Motor neuron (in vitro differentiated cells): ENCODE results near the gene PLEKHO2. TPM values are rescaled to one million over a fixed set of nuclear protein-coding genes. Genes with fewer than 3 reads are reported as not detected.

Experiments
- ATAC-seq, 8 experiments: fragments of 200-7000 bp; cut with Tn5 transposase; replicated peaks in 6 of 8; 2 replicates each; pipeline ENCODE4 v1.8.0; 2021; ENCODE audit warnings: mild to moderate bottlenecking in 8 of 8, moderate library complexity in 8 of 8
- H3K27ac ChIP-seq, 2 donors: fragments of 250-450 bp; sonication (Bioruptor Pico); 2 replicates each; pipeline ENCODE4 v1.9.0; 2021; ENCODE audit warnings: antibody characterized with exemption in 2 of 2, mild to moderate bottlenecking in 2 of 2, moderate library complexity in 1 of 2
- H3K4me1 ChIP-seq, 2 donors: fragments of 250-450 bp; sonication (Bioruptor Pico); replicated peaks in 1 of 2; 2 replicates each; pipeline ENCODE4 v1.6.1; 2021; ENCODE audit warnings: antibody characterized with exemption in 2 of 2, mild to moderate bottlenecking in 2 of 2, moderate library complexity in 1 of 2
- H3K4me3 ChIP-seq, 5 donors: fragments of 250-450 bp; sonication (Bioruptor Pico); 2 replicates each; pipeline ENCODE4 v1.9.0; 2021; ENCODE audit warnings: antibody characterized with exemption in 5 of 5, mild to moderate bottlenecking in 5 of 5, moderate library complexity in 4 of 5
- WGBS, 10 experiments: fragments of 450-650 bp; shearing (Covaris generic); methylation state at CpG; one replicate each; pipeline ENCODE4 v1.0.0; 2022; 5-methylcytosine and 5-hydroxymethylcytosine counted together
- in situ Hi-C, 9 experiments: fragments of 400-800 bp; cut with MboI; loops; one replicate each; pipeline ENCODE4 v1.15.0; 2021; ENCODE audit warnings: low sequenced_read_pairs in 9 of 9, low pct_unique_long_range_greater_than_20kb in 2 of 9; ENCODE audit not compliant: unreplicated experiment in 9 of 9
- total RNA-seq, 8 experiments: library from RNA; unstranded; fragments of 300-600 nt; gene quantifications; 2 replicates each; pipeline versions ENCODE4 v1.2.3 to v1.2.4, GENCODE V29; 2022

The PLEKHO2 gene
- total RNA-seq, 8 experiments from 2014 or later = 2.3 to 57.2 (median 6.5) TPM

DNA sequence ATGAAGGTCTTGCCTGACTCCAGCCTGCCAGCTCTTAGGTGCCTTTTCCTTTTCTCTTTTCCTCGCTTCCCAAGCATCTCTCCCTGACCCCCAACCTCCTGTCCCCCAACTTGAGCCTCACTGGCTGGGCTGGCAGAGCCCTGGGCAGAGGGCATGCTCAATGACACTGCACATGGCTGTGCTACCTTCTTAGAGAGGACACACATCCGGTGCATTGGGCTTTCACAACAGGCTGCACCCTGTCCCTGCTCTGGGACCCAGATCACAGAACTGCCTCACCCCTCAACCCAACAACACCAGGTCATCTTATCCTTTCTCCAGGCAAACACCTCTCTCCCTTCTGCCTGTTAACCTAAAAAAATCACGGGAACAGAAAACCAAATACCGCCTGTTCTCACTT lies 62.5 kb downstream of the PLEKHO2 start:
- Histone ChIP-seq H3K4me3 (no peak overlapping the region), H3K27ac (no peak overlapping the region), H3K4me1 (no peaks in the 10 kb centered on the region)
- 71 to 100% (median 100%) methylated on average over 1 to 3 of the region's 4 CpGs; no CpG with 5 or more reads in 1 of the 10 experiments for whole genome bisulfite sequencing, 10 experiments
- ATAC-seq = no peak
- in situ Hi-C loops = loop anchor here in 2 of 9 experiments (10.0 to 25.0 kb wide), 2 partner anchors 167 to 169 kb away; no protein-coding TSS in a partner anchor

DNA sequence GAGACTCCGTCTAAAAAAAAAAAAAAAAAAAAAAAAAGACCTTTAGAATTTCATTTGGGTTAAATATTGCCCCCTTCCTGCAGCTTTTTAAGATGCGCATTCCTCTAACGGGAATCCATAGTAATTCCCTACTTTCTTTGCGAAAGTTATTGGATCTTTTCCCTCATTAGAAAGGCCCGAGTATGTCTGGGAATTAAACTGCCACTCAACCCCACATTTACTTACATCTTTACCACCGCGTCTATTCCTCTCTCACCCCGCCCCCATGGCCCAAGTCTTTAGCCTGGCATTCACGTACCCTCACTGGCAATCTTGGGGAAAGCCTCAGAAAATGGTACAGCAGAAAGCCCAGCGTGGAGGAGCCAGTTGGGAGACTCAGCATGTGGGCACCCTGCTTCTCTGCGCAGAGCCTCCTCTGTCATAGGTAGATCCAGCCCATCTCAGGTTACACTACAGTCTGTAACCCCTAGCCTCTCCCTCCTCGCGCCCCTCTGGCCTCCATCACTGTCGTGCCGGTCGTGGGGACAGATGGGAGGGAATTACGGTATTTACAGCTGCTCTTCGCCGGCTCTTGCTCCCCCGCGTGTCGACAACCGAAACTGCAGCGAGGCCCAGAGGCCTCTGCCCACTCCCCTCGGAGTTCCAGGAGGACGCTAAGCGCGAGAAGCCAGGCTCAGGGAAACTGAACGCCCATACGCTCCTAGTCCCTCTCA lies 63.6 kb downstream of the PLEKHO2 start:
- H3K27ac ChIP-seq = no peak overlapping the region
- WGBS, 10 experiments = 0 to 80% (median 29%) methylated on average over 2 to 10 of the region's 30 CpGs; no CpG with 5 or more reads in 1 of the 10 experiments
- peak in 5 of 8 experiments; percentile 29 to 91 (median 75) for ATAC-seq

DNA sequence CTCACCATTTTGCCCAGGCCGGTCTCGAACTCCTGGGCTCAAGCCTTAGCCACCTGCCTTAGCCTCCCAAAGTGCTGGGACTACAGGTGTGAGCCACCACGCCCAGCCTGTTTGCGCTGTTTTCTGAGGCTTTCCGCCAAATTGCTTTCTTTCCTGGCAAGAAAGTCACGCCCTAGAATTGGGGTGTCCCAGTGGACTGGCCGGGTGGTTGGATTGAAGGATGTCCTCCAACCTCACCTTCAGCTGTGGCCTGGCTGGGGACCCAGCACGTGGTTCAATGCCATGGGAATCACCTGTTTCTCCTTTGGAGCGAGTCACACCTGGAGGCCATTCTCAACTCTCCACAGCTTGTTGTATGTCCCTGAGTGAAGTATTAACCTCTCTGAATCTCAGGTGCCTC lies 64.2 kb downstream of the PLEKHO2 start:
- in situ Hi-C loops = loop anchor here in 2 of 9 experiments (10.0 to 25.0 kb wide), 2 partner anchors 169 to 171 kb away; no protein-coding TSS in a partner anchor
- Histone ChIP-seq H3K27ac (no peak overlapping the region), H3K4me3 (no peak overlapping the region), H3K4me1 (no peaks in the 10 kb centered on the region)
- no peak for ATAC-seq
- WGBS, 10 experiments = 67 to 98% (median 83%) methylated on average over 1 to 7 of the region's 9 CpGs; no CpG with 5 or more reads in 4 of the 10 experiments

More for the DNA sequence above, 63.6 kb downstream of the PLEKHO2 start:
- Histone ChIP-seq H3K4me1 (no peaks in the 10 kb centered on the region), H3K4me3 (no peak overlapping the region)
- in situ Hi-C loops = loop anchor here in 2 of 9 experiments (10.0 to 25.0 kb wide), 2 partner anchors 168 to 170 kb away; no protein-coding TSS in a partner anchor

DNA sequence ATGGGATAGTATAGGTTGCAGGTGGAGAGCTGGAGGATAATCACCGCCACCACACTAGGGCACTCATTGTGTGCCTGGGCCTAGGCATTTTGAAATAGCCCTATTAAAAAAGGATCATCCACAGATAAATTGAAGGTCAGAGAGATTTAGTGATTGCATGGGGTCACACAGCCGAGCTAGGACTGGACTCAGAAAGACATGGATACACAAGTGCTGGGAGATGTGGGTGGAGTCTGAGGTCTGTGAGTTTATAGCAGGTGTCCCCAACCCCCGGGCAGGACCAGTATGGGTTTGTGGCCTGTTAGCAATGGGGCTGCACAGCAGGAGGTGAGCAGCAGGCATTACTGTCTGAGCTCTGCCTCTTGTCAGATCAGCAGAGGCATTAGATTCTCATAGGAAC lies 64.7 kb downstream of the PLEKHO2 start:
- Histone ChIP-seq H3K27ac (no peak overlapping the region), H3K4me1 (no peaks in the 10 kb centered on the region), H3K4me3 (no peak overlapping the region)
- in situ Hi-C loops = loop anchor here in 2 of 9 experiments (10.0 to 25.0 kb wide), 2 partner anchors 169 to 172 kb away; no protein-coding TSS in a partner anchor
- ATAC-seq = no peak
- 82 to 100% (median 100%) methylated on average over 1 to 3 of the region's 3 CpGs; no CpG with 5 or more reads in 7 of the 10 experiments for WGBS, 10 experiments

DNA sequence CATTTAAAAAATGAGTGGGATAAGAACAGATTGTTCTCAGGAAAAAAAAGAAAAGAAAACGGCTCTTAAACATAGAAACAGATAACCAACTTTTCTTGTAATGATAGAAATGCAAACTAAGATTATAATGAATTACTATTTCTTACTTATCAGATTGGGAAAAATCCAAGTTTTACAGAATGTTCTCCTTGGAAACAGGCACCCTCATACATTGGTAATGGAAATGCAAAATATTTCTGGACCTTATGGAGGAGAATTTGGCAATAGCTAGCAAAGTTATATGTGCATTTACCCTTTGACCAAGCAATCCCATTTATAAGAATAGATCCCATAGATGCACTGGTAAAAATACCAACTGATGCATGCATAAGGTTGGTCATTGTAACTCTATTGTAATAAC lies 66.3 kb downstream of the PLEKHO2 start:
- in situ Hi-C loops = loop anchor here in 2 of 9 experiments (10.0 to 25.0 kb wide), 2 partner anchors 171 to 173 kb away; no protein-coding TSS in a partner anchor
- Histone ChIP-seq H3K27ac (no peak overlapping the region), H3K4me1 (peaks cover 0 to 6% of the 10 kb centered on the region in 2 donors), H3K4me3 (no peak overlapping the region)
- WGBS, 10 experiments = 0 to 100% (median 62%) methylated on average over 1 of the region's 1 CpG
- ATAC-seq = no peak

DNA sequence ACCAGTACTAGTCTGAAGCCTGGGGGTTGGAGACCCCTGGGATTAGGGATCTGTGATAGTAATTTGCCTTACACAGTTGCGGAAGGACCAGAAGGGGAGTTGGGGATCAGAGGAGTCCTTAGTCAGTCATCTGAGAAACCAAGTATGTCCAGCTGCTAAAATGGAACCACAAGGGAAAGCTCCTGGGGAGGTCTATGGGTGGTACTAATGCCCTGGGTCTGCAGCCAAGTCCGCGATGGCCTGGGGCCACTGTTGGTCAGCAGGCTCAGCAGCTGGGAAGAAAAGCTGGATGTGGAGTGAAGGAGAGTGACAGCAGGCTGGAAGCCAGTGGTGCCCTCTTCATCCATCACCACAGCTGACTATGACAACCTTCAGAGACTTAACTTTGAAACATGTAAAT lies 67.8 kb downstream of the PLEKHO2 start:
- peaks cover 0 to 6% of the 10 kb centered on the region in 2 donors for H3K4me1 ChIP-seq
- no peak overlapping the region for H3K27ac ChIP-seq
- in situ Hi-C loops = loop anchor here in 2 of 9 experiments (10.0 to 25.0 kb wide), 2 partner anchors 172 to 175 kb away; no protein-coding TSS in a partner anchor
- ATAC-seq = no peak
- 19 to 100% (median 90%) methylated on average over 1 to 3 of the region's 3 CpGs; no CpG with 5 or more reads in 5 of the 10 experiments for WGBS, 10 experiments
- H3K4me3 ChIP-seq = no peak overlapping the region

DNA sequence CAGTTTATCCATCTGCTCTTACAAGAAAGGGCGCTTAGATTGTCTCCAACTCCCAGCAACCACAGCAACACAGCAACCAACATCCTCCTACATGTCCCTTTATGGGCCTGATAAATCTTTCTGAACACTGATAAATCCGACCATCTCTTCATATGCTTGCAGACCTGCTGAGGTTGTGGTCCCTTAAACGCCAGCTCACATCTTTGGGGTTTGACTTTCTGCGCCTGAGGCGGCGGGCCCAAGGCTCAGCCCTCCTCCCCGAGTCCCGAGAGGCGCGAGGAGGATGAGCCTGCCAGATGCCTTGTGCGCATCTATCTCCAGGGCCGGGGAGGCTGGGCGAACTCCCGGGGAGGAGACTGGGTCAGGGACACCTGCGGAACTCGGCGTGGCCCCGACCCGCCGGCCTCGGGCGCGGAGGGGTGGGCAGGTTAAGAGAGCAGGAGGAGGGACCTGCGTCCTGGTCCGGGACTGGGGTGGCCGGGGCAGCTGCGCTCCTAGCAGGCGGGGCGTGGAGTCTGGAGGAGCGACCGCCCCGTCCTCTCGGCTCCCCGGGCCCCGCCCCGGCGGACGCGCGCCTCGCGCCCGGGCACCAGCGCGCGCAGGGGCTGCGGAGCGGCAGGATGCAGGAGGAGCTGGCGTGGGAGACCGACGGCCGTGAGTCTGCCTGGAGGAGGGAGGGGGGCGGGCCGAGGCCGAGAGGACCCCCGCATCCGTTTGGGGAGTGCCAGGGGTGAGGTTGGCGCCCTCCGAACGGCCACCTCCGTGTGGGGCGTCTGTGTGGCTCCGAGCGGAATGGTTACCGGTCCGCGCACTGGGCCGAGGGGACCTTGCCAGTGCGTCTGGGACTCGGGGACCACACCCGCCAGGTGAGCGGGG lies 69.8 kb downstream of the PLEKHO2 start, which contains the start of gene ANKDD1A:
Gene ANKDD1A (plus strand): TSS at position 592 of the 876 bp plus-strand sequence. CDS start 29 bp downstream, at position 621.
- 0 to 55% (median 20%) methylated on average over 1 to 16 of the region's 72 CpGs; no CpG with 5 or more reads in 1 of the 10 experiments for WGBS, 10 experiments
- peak; percentile 81 to 97 (median 94) for ATAC-seq
- peaks cover 0 to 12% of the 10 kb centered on the region in 2 donors for H3K4me1 ChIP-seq
- in situ Hi-C loops = loop anchor here in 1 of 9 experiments (25.0 kb wide), 1 partner anchor 174 kb away; no protein-coding TSS in a partner anchor
- peak within 1 kb of the TSS; percentile 30 to 61 (median 46) for H3K4me3 ChIP-seq
- H3K27ac ChIP-seq = no peak within 1 kb of the TSS

DNA sequence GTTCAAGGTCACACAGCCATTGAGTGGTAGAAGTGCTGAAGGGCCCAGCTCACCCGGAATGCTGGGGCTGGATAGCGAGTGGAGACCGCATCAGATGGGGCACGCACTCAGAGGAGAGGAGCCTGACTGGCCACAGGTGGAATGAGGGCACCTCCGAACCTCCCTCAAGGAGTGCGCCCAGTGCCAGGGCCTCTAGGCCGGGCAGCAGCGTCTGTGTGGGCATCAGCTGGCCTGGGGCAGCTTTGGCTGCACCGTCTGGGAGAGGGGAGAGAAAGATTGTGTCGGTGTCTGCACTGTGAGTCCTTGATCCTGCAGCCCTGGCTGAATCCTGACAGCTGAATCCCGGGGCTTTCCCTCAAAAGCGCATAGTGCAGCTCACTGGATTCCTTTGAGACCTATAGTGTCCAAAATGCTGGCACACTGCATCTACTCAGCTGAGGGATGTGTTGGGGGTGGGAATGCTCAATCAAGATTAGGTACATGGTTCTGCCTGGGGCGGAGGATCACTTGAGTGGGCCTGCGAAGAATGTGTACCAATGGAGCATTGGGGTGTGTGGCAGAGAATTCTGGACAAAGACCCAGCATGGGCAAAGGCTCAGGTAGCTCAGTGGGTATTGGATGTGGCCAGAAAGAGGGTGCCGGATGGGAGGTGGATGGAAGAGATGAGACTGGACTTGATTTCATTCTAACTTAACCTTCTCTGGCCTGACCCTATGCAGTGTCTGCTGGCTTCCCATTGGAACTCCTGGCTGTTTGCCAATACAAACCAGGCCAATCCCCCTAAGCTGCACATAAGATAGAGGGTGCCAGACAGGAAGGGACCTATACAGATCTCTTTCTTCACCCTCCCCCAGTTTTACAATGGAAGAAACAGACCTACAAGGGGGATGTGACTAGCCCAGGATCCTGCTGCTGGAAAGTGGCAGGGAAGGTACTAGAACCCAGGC lies 70.9 kb downstream of the PLEKHO2 start:
- in situ Hi-C loops = loop anchor here in 1 of 9 experiments (25.0 kb wide), 1 partner anchor 175 kb away; no protein-coding TSS in a partner anchor
- peak in 2 of 8 experiments; percentile 8 to 32 for ATAC-seq

DNA sequence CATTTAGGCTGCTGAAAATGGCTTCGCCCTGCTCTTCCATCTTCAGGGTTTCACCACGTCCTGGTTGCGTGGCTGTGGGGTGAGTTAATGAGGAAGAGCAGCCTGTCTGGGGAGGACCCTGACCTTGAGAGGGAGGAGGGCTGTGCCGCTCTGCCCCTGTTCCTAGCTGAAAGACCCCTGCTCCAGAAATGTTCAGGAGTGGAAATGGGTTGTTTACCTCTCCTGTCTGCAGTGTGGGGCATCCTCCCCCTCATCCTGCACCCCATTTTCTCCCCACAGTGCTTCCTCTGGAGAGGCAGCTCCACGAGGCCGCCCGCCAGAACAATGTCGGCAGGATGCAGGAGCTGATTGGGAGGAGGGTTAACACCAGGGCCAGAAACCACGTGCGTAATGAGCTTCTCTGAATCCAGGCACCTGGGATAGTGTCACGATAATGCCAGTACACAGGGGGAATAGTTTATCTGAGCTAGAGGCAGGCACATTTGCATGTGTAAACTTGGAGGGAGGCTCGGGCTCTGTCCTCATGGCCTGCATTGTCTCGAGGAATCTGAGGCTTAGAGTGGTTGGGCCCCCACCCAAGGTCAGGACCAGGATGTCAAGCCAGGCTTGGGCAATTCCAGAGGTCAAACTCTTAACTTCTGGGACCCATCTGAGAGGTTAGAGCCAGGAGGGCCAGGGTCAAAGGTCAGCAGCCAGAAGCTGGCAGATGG lies 74.0 kb downstream of the PLEKHO2 start:
- 0 to 80% (median 50%) methylated on average over 1 to 11 of the region's 13 CpGs; no CpG with 5 or more reads in 2 of the 10 experiments for WGBS, 10 experiments
- no peak for ATAC-seq
- in situ Hi-C loops = loop anchor here in 1 of 9 experiments (25.0 kb wide), 1 partner anchor 178 kb away; no protein-coding TSS in a partner anchor

More for the DNA sequence above, 70.9 kb downstream of the PLEKHO2 start:
- Histone ChIP-seq H3K4me3 (peak overlapping the region in 2 of 5 donors; percentile 34 to 61), H3K4me1 (peaks cover 0 to 12% of the 10 kb centered on the region in 2 donors), H3K27ac (no peak overlapping the region)
- 70 to 100% (median 95%) methylated on average over 1 to 5 of the region's 15 CpGs; no CpG with 5 or more reads in 4 of the 10 experiments for WGBS, 10 experiments

DNA sequence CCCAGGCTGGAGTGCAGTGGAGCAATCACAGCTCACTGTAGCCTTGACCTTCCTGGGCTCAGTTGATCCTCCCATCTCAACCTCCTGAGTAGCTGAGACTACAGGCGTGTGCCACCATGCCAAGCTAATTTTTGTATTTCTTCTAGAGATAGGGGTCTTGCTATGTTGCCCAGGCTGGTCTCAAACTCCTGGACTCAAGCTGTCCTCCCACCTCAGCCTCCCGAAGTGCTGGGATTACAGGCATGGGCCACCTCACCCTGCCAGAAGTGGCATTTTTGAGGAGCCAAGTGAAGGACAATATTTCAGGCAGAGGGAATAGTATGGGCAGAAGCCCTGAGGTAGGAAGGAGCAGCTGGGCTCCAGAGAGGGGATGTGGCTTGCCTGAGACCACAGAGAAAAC lies 74.7 kb downstream of the PLEKHO2 start:
- Histone ChIP-seq H3K4me1 (peaks cover 0 to 12% of the 10 kb centered on the region in 2 donors), H3K4me3 (no peak overlapping the region), H3K27ac (no peak overlapping the region)
- in situ Hi-C loops = loop anchor here in 1 of 9 experiments (25.0 kb wide), 1 partner anchor 179 kb away; no protein-coding TSS in a partner anchor
- 60 to 100% (median 100%) methylated on average over 1 of the region's 2 CpGs; no CpG with 5 or more reads in 5 of the 10 experiments for WGBS, 10 experiments
- no peak for ATAC-seq

More for the DNA sequence above, 74.0 kb downstream of the PLEKHO2 start:
- Histone ChIP-seq H3K27ac (no peak overlapping the region), H3K4me3 (no peak overlapping the region), H3K4me1 (peaks cover 0 to 12% of the 10 kb centered on the region in 2 donors)

DNA sequence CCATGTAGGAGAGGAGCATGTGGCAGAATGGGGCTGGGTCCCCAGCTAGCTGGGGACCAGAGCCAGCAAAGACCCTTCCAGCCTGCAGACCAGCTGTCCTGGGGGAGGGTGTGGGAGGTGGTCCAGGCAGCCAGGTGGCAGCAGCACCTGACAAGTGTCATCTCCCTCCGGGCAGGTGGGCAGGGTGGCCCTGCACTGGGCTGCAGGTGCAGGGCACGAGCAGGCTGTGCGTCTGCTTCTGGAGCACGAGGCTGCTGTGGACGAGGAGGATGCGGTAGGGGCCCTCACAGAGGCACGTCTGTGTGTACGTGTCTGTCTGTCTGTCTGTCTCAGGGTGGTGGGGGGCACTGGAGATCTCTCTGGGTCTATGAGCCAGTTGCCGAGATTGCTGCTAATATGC lies 75.5 kb downstream of the PLEKHO2 start:
- ATAC-seq = no peak

More for the DNA sequence above, 75.5 kb downstream of the PLEKHO2 start:
- WGBS, 10 experiments = 60% methylated on average over 1 of the region's 9 CpGs; no CpG with 5 or more reads in 9 of the 10 experiments
- Histone ChIP-seq H3K4me1 (peaks cover 0 to 12% of the 10 kb centered on the region in 2 donors), H3K4me3 (no peak overlapping the region), H3K27ac (no peak overlapping the region)
- in situ Hi-C loops = loop anchor here in 1 of 9 experiments (25.0 kb wide), 1 partner anchor 180 kb away; no protein-coding TSS in a partner anchor
